Lower leg skin (tissue), 4 donors: ENCODE results near the gene ATP6V1E1. TPM values are rescaled to one million over a fixed set of nuclear protein-coding genes. Genes with fewer than 3 reads are reported as not detected.

Experiments used
- DNase-seq, 2 donors: peaks; one replicate each; pipeline ENCODE4 v3.0.0-alpha.2; 2019; ENCODE audit warnings: low spot score in 2 of 2
- H3K4me3 ChIP-seq: fragments of 200-600 bp; sonication (generic); 2 replicates; pipeline ENCODE4 v1.5.1; 2017; ENCODE audit warnings: mild to moderate bottlenecking, low read depth; ENCODE audit not compliant: poor library complexity, severe bottlenecking
- CTCF ChIP-seq, 3 donors: fragments of 450-650 bp; IDR thresholded peaks; one replicate each; pipeline ENCODE4 v1.5.1; 2016; ENCODE audit warnings: antibody characterized with exemption in 3 of 3, mild to moderate bottlenecking in 3 of 3, moderate library complexity in 2 of 3
- POLR2A ChIP-seq, 2 donors: fragments of 450-650 bp; IDR thresholded peaks; one replicate each; pipeline ENCODE4 v1.6.1; 2016 to 2017; ENCODE audit warnings: antibody characterized with exemption in 2 of 2, mild to moderate bottlenecking in 1 of 2, moderate library complexity in 1 of 2
- WGBS, 2 donors: methylation state at CpG; one replicate each; pipeline ENCODE4 v1.1.5; 2018; 5-methylcytosine and 5-hydroxymethylcytosine counted together
- intact Hi-C: fragments of 100-400 bp; cut with DNase I; formaldehyde crosslinking; loops from one replicate; pipeline ENCODE4 v1.15.0; 2023; ENCODE audit warnings: low total_unique reads
- total RNA-seq, 4 donors: library from RNA; depleted of rRNA; stranded (reverse); fragments of >200 nt; gene quantifications; one replicate each; pipeline ENCODE4 v1.1.0, GENCODE V29; 2016

ATP6V1E1 gene
- total RNA-seq, 4 donors from 2014 or later: 113 to 136 (median 125) TPM

- H3K4me3 ChIP-seq: no peak overlapping the region
- peak in 1 of 2 donors; percentile 45 for DNase-seq
- intact Hi-C loops: no loop called here
- WGBS, 2 donors: 87 to 88% methylated on average over 14 of the region's 14 CpGs
- TF ChIP-seq CTCF (IDR thresholded peaks at IDR 0.05): no peak
Observed at GRCh38 chr22:17586831-17587440, 41.6 kb downstream of the ATP6V1E1 start.

- DNase-seq: no peak
- 88 to 92% methylated on average over 10 of the region's 10 CpGs for WGBS, 2 donors
- no peak for TF ChIP-seq CTCF (IDR thresholded peaks at IDR 0.05)
- intact Hi-C loops: no loop called here
- no peak overlapping the region for H3K4me3 ChIP-seq
Observed at GRCh38 chr22:17583151-17583550, 45.4 kb downstream of the ATP6V1E1 start.

- DNase-seq: no peak
- intact Hi-C loops: no loop called here
- WGBS, 2 donors: 87 to 91% methylated on average over 17 of the region's 17 CpGs
- no peak overlapping the region for H3K4me3 ChIP-seq
- TF ChIP-seq POLR2A (IDR thresholded peaks at IDR 0.05) (no peak), CTCF (IDR thresholded peaks at IDR 0.05) (no peak)
Observed at GRCh38 chr22:17581631-17582030, 46.9 kb downstream of the ATP6V1E1 start.

GRCh38 chr22:17581056-17581455 lies 47.5 kb downstream of the ATP6V1E1 start:
- no peak for DNase-seq
- WGBS, 2 donors: 75 to 79% methylated on average over 21 of the region's 21 CpGs

GRCh38 chr22:17580441-17581031 lies 48.0 kb downstream of the ATP6V1E1 start:
- TF ChIP-seq POLR2A (IDR thresholded peaks at IDR 0.05) (no peak), CTCF (IDR thresholded peaks at IDR 0.05) (no peak)
- DNase-seq: no peak
- no peak overlapping the region for H3K4me3 ChIP-seq
- intact Hi-C loops: no loop called here
- 74 to 75% methylated on average over 12 to 15 of the region's 15 CpGs for WGBS, 2 donors

More at GRCh38 chr22:17581056-17581455, 47.5 kb downstream of the ATP6V1E1 start:
- no peak for TF ChIP-seq POLR2A (IDR thresholded peaks at IDR 0.05)
- TF ChIP-seq CTCF (IDR thresholded peaks at IDR 0.05): no peak
- no peak overlapping the region for H3K4me3 ChIP-seq
- intact Hi-C loops: no loop called here
